Activated naive CD4-positive, alpha-beta T cell treated with anti-CD3 and anti-CD28 coated beads, Interleukin-2, amount 50 U/mL, for 72 hours (primary cell): ENCODE data around the gene ZNF763. TPM values are rescaled to one million over a fixed set of nuclear protein-coding genes. Genes with fewer than 3 reads are reported as not detected.

ENCODE experiments used
- ATAC-seq, 2 donors: fragments of 150-1000 bp; cut with Tn5 transposase; 2 replicates each; pipeline ENCODE4 v1.10.0; 2021; ENCODE audit warnings: mild to moderate bottlenecking in 2 of 2, moderate library complexity in 2 of 2
- DNase-seq, 2 donors: peaks; one replicate each; pipeline ENCODE4 v3.0.0; 2021 to 2022; ENCODE audit warnings: low spot score in 2 of 2
- H3K27ac Mint-ChIP-seq, 2 donors: one replicate each; pipeline ENCODE4 v1.8.0; 2022; ENCODE audit warnings: mild to moderate bottlenecking in 2 of 2, mixed read lengths in 2 of 2
- H3K36me3 Mint-ChIP-seq, 2 donors: one replicate each; pipeline ENCODE4 v1.8.0; 2022; ENCODE audit warnings: mixed read lengths in 2 of 2
- H3K9me3 Mint-ChIP-seq, 2 donors: one replicate each; pipeline ENCODE4 v1.8.0; 2022; ENCODE audit warnings: mixed read lengths in 2 of 2
- total RNA-seq, 2 donors: library from RNA; stranded (reverse); gene quantifications; one replicate each; pipeline ENCODE4 v1.2.3, GENCODE V29; 2022

ZNF763 gene
- total RNA-seq, 2 donors from 2014 or later: 0.82 to 1.0 TPM

DNA sequence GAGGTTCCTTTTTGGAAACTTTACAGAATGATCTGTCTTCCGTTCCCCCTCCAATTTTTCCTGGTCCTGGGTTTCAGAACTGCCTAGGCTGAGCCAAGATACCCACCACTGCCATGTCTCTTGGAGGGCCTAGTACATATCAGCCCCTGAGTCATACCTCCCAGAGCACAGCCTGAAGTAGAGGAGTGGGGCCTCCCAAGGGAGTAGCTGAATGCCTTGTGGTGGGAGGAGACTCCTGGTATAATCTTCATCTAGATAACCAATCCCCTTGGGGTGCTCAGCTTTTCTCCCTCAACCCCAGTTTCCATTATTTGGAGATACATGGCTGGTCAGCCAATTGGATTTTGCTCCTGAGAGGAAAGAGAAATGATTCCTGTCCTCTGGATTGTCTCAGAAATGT, 30.3 kb downstream of the ZNF763 start:
- DNase-seq (no peak), ATAC-seq (no peak)
- Mint-ChIP-seq H3K9me3 (peaks cover 0 to 10% of the 10 kb centered on the region in 2 donors), H3K36me3 (peaks cover 6 to 31% of the 10 kb centered on the region in 2 donors), H3K27ac (no peak overlapping the region)

- Mint-ChIP-seq H3K27ac (peak overlapping the region; percentile 11 to 71), H3K36me3 (peaks cover 0 to 40% of the 10 kb centered on the region in 2 donors), H3K9me3 (peaks cover 0 to 10% of the 10 kb centered on the region in 2 donors)
- DNase-seq (peak in 1 of 2 donors; percentile 35), ATAC-seq (peak; percentile 94 to 95)
Measured at GRCh38 chr19:12000152-12000981, 35.5 kb downstream of the ZNF763 start.

- Mint-ChIP-seq H3K27ac (no peak overlapping the region), H3K9me3 (peaks cover 33 to 42% of the 10 kb centered on the region in 2 donors), H3K36me3 (peaks cover 57 to 78% of the 10 kb centered on the region in 2 donors)
- DNase-seq (no peak), ATAC-seq (no peak)
Measured at GRCh38 chr19:12015015-12015752, 50.3 kb downstream of the ZNF763 start.

DNA sequence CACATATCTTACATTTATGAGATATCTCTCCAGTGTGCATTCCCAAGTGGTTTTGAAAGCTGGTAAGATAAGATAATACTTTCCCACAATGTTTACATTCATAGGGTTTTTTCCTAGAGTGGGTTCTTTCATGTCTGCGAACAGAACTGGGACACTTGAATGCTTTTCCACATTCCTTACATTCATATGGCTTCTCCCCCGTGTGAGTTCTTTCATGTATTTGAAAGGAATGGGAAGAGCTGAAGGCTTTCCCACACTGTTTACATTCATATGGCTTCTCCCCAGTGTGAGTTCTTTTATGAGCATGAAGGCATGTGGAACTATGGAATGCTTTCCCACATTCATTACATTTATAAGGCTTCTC, 50.9 kb downstream of the ZNF763 start:
- H3K36me3 Mint-ChIP-seq: peaks cover 54 to 74% of the 10 kb centered on the region in 2 donors
- H3K9me3 Mint-ChIP-seq: peaks cover 33 to 42% of the 10 kb centered on the region in 2 donors
- ATAC-seq: no peak
- DNase-seq: no peak
- no peak overlapping the region for H3K27ac Mint-ChIP-seq

Other genes starting within 250 kb of the ZNF763 start
- 1 to 10 TPM; 3.0 to 7.1 TPM for gene ZNF823, start 226.1 kb upstream of the ZNF763 start, total RNA-seq
- gene ZNF441, start 198.0 kb upstream of the ZNF763 start, total RNA-seq: 10 to 100 TPM in 1 of 2 donors, 1 to 10 TPM in 1; 2.8 to 10.1 TPM
- 1 to 10 TPM; 1.3 to 2.2 TPM for gene ZNF491, start 166.5 kb upstream of the ZNF763 start, total RNA-seq
- gene ZNF440, start 150.8 kb upstream of the ZNF763 start, total RNA-seq: 1 to 10 TPM; 8.3 to 10.0 TPM
- gene ZNF439, start 116.3 kb upstream of the ZNF763 start, total RNA-seq: 10 to 100 TPM in 1 of 2 donors, 1 to 10 TPM in 1; 7.4 to 11.2 TPM
- gene ZNF69, start 77.3 kb upstream of the ZNF763 start, total RNA-seq: 1 to 10 TPM; 1.8 to 1.9 TPM
- 10 to 100 TPM; 17.6 to 18.7 TPM for gene ZNF700, start 39.9 kb upstream of the ZNF763 start, total RNA-seq
- 1 to 10 TPM; 1.4 to 1.8 TPM for gene ZNF433, start 70.6 kb downstream of the ZNF763 start, total RNA-seq
- 1 to 10 TPM in 1 of 2 donors, under 1 TPM in 1; 0.59 to 1.3 TPM for gene ZNF878, start 87.9 kb downstream of the ZNF763 start, total RNA-seq
- 1 to 10 TPM; 1.6 to 8.3 TPM for gene ZNF844, start 99.7 kb downstream of the ZNF763 start, total RNA-seq
- 1 to 10 TPM; 1.6 to 5.1 TPM for gene ZNF20, start 175.3 kb downstream of the ZNF763 start, total RNA-seq
- gene ZNF625, start 191.7 kb downstream of the ZNF763 start, total RNA-seq: 1 to 10 TPM; 4.7 to 5.4 TPM
- 10 to 100 TPM; 10.8 to 12.5 TPM for gene ZNF136, start 198.1 kb downstream of the ZNF763 start, total RNA-seq